GM19351 (cell line): ENCODE measurements around the gene TMEM131.
"Not testable (repeated sequence)": the region's sequence is repeated elsewhere in the genome, so short reads cannot be mapped to it uniquely, and the experiment has no call there.

Source experiments
- ATAC-seq: cut with Tn5 transposase; IDR thresholded peaks from one replicate; pipeline ENCODE4 v1.9.1; 2021; ENCODE audit warnings: mild to moderate bottlenecking, moderate library complexity; ENCODE audit not compliant: unreplicated experiment

Gene TMEM131

GRCh38 chr2:97918818-97919217, 76.9 kb downstream of the TMEM131 start:
- ATAC-seq = no peak

DNA sequence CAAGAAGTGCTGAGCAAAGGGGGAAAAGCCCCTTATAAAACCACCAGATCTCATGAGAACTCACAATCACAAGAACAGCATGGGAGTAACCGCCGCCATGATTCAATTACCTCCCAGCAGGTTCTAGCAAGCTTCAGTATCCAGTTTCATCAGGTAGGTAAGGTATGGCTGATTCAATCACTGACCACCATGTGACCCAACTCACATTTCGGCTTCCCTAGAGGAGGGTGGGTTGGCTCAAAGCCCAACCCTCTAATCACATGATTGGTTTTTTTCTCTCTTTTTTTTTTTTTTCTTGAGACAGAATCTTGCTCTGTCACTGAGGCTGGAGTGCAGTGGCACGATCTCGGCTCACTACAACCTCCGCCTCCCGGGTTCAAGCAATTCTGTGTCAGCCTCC, 78.1 kb downstream of the TMEM131 start:
- not testable (repeated sequence) for ATAC-seq

DNA sequence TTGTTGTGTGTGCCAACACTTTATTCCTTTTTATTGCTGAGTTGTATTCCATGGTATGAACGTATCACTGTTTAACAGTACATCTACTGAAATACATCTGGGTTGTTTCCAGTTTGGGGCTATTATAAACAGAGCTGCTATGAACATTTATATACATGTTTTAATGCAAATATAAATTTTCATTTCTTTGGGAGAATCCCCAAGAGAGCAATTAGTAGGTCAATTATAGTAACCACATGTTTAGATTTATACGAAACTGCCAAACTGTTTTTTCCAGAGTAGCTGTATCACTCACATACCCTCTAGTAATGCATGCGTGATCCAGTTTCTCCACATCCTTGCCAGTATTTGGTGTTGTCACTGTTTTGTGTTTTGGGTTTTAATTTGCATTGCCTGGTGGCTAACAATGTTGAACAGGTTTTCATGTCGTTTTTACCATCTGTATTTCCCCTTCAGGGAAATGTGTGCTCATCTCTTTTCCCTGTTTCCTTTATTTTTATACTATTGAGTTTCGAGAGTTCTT, 81.0 kb downstream of the TMEM131 start:
- ATAC-seq = no peak

- ATAC-seq = no peak
Measured at GRCh38 chr2:97913846-97914245, 81.9 kb downstream of the TMEM131 start.

- ATAC-seq = no peak
Measured at GRCh38 chr2:97911922-97912575, 83.7 kb downstream of the TMEM131 start.

DNA sequence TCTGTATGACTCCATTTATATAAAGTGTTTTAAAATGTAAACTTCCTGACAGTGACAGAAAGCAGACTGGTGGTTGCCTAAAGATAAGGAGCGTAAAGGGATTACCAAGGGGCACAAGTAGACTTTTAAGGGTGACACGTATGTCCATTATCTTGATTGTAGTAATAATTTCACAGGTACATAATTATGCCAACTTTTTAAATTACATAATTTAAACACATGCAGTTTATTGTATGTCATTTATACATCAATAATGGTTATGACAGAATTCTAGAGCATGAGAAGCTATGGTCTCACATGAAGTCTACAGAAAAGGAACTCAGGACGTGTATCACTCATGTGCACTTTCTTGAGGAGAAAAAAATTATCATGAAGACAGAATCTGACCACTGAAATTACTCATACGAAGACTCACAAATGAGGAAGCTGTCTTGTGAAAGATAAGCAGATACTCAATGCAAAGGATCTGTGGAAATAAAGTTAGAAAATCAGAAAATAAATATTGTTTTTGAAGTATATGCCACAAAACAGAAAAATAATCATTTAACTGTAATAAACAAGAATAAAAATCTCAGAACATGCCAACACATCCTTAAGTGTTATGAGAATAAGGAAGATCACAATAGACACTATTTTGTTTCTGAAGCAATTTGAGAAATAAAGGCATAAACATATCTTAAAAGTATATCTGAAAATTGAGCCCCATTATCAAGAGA, 84.4 kb downstream of the TMEM131 start:
- ATAC-seq = peak; percentile 77

DNA sequence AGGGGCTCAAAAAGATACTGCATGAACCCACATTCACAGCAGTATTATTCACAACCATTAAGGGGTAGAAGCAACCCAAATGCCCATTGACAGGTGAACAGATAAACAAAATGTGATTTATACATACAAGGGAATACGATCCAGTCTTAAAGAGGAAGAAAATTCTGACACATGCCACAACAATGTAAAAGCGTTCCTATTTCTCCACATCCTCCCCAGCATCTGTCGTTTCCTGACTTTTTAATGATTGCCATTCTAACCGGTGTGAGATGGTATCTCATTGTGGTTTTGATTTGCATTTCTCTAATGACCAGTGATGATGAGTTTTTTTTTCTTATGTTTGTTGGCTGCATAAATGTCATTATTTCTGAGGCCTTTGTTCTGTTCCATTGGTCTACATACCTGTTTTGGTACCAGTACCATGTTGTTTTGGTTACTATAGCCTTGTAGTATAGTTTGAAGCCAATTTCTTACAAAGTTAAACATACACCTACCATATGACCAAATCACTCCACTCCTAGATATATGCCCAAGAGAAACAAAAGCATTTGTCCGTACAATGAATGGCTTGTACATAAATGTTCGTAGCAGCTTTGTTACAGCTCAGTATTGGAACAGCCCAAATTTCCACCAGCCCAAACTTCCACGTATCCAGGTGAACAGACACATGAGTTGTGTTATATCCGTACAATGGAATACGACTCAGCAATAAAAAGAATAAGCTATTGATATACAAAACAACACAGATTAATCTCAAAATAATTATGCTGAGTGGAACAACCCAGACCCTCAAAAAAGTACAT, 85.1 kb downstream of the TMEM131 start:
- ATAC-seq = no peak

DNA sequence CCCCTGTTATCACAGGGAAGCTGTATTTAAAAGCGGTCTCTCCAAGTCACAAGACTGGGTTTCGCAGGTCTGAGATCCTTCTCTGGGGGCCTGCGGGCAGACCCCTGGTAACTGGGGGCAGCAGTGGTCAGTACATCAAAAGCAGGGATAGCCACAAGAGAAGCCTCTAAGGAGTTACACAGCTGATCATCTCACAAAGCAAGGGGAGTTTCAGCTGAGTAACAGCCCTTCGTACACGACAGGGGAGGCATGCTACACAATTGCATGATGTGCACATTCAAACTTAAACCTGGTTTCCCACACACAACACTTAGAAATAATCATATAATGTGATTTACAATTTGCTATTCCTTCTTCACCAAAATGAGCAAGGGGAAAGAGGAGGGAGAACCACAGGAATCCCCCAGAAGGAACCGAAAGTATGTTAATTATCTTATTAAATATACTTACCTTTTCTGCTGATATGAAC, 87.5 kb downstream of the TMEM131 start:
- ATAC-seq = no peak

DNA sequence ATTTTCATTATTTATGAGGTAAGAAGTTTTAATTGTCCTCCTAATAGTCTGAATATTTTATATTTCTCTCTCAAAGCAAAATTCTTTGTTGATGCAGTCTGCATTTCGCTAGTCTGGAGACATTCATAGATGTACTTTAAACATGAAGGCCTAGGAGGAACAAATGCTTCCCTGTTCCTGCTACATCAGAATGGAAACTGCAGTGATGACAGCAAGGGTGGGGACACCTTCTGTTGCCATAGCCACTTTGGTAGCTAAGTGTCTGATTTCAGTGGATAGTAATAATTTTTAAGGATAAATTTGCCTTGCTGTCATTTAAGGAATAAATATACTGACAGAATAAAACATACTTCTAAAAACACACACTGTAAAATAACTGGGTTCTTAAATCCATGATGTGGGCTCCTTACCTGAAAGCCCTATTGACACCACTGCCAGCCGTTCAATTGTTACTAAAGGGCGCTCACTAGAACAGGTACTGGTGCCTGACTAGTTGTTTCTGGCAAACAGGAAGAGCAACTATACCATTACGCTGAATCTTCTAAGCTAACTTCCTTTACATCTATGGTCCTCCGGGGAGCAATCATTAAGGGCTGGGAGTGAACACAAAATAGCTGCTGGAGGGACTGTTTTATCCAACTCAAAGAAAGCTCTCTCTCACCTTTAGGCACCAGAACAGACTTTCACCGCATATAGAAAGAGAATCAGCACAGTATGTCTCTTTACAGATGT, 88.2 kb downstream of the TMEM131 start:
- no peak for ATAC-seq

- no peak for ATAC-seq
Measured at GRCh38 chr2:97906307-97906706, 89.4 kb downstream of the TMEM131 start.

DNA sequence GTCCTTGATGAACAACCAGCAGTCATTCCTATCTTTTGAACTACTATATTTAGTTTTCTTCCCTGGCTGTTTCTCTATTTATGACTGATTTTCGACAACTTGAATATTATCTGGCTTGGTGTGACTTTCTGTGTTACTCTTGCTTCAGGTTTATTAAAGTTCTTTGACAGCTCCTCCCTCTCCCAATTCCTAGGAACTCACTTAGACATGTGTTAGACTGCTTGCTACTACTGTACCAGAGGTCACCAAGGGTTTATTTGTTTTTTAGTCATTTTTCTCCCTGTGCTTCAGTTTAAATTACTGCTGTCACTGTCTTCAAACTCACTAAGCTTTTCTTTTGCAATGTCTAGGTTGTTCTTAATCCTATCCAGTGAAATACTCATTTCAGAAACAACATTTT, 90.5 kb downstream of the TMEM131 start:
- ATAC-seq = no peak

- ATAC-seq = no peak
Measured at GRCh38 chr2:97901862-97902261, 93.9 kb downstream of the TMEM131 start.

- ATAC-seq = no peak
Measured at GRCh38 chr2:97900806-97901205, 94.9 kb downstream of the TMEM131 start.

DNA sequence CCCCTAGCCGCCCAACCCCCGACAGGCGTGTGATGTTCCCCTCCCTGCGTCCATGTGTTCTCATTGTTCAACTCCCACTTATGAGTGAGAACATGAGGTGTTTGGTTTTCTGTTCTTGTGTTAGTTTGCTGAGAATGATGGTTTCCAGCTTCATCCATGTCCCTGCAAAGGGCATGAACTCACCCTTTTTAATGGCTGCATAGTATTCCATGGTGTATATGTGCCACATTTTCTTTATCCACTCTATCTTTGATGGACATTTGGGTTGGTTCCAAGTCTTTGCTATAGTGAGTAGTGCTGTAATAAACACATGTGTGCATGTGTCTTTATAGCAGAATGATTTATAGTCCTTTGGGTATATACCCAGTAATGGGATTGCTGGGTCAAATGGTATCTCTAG, 102.7 kb downstream of the TMEM131 start:
- ATAC-seq = not testable (repeated sequence)

- no peak for ATAC-seq
Measured at GRCh38 chr2:97891611-97892010, 104.1 kb downstream of the TMEM131 start.

GRCh38 chr2:97889156-97889555, 106.6 kb downstream of the TMEM131 start:
- ATAC-seq = no peak

- ATAC-seq = no peak
Measured at GRCh38 chr2:97885841-97886240, 109.9 kb downstream of the TMEM131 start.

DNA sequence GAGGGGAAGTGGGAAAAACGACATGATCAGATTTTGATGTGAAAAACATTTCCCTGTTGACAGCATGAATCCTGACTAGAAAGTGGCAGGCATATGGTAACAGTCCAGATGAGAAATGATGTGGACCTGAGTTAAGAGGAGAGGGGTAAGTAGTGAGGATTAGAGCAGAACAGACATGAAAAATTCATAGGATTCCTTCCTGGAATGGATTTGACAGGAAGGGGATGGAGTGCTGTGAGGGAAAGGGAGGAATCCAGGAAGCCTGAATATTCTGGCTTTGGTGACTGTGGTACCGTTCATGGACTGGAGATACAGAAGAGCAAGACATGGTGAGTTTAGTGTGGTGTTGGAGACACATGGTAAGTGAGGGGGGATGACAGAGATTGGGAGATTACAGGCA, 115.4 kb downstream of the TMEM131 start:
- ATAC-seq = no peak

- ATAC-seq = no peak
Measured at GRCh38 chr2:97878865-97879264, 116.9 kb downstream of the TMEM131 start.

DNA sequence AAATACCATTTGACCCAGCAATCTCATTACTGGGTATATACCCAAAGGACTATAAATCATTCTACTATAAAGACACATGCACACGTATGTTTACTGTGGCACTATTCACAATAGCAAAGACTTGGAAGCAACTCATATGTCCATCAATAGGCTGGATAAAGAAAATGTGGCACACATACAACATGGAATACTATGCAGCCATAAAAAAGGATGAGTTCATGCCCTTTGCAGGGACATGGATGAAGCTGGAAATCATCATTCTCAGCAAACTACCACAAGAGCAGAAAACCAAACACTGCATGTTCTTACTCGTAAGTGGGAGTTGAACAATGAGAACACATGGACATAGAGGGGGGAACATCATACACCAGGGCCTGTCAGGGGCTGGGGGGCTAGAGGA, 117.4 kb downstream of the TMEM131 start:
- ATAC-seq = not testable (repeated sequence)
